Measurements from ENCODE around the gene POLN.
"Not testable (repeated sequence)": the region's sequence is repeated elsewhere in the genome, so short reads cannot be mapped to it uniquely, and the experiment has no call there.

The POLN gene

GRCh38 chr4:2212831-2213230 lies 29.1 kb downstream of the POLN start:
- DNase-seq, result no peak

DNA sequence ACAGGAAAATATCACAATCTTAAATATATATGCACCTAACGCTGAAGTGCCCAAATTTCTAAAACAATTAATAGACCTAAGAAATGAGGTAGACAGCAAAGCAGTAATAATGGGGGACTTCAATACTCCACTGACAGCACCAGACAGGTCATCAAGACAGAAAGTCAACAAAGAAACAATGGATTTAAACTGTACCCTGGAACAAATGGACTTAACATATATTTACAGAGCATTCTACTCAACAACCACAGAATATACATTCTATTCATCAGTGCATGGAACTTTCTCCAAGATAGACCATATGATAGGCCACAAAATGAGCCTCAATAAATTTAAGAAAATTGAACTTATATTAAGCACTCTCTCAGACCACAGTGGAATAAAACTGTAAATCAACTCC lies 39.1 kb downstream of the POLN start:
- DNase-seq, result not testable (repeated sequence)

GRCh38 chr4:2194496-2194895 lies 47.4 kb downstream of the POLN start:
- no peak for DNase-seq

- no peak for DNase-seq
Observed at GRCh38 chr4:2193326-2193725, 48.6 kb downstream of the POLN start.

GRCh38 chr4:2186865-2187172 lies 55.1 kb downstream of the POLN start:
- DNase-seq, result no peak

DNA sequence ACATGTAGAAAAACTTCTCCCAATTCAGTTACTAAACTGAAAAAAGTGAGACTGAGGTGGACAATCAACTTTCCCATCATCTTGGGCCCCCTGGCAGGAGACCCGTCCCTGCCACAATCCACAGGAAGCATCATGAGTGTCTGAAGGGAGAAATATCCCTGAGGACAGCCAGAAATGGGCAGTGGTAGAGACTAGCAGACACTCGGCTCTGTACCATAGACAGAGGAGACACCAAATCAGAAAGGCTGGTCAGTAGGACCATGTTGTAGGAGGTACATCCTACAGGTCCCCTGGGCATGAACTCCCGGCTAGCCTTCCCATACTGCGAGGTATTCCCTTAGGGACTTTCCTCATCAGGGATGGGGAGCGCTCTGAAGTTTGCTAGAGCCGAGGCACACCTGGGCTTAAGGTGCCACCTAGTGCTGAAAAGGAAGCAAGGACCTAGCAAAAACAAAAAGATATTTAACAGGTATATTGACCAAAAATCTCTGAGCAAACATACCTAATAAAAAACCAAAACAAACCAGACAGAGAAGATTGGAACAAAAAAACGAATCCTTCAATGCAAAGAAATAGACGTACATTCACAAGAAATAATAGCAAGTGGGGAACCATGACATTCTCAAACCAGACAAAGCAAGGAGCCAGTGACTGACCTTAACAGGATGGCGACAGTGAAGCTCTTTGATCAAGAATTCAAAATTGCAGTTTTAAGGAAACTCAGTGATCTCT lies 55.6 kb downstream of the POLN start:
- DNase-seq, result peak; percentile 62

DNA sequence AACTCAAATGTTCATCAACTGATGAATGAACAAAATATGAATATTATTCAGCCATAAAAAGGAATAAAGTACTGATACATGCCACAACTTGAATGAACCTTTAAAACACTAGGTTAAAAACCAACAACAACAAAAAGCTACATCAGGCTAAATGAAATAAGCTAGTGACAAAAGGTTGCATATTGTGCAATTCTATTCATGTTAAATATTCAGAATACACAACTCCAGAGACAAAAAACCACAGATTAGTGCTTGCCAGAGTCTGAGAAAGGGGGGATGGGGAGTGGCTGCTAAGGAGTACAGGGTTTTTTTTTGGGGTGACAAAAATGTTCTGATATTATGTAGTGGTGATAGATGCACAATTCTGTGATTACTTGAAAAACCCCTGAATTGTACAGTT lies 58.5 kb downstream of the POLN start:
- DNase-seq, result no peak

DNA sequence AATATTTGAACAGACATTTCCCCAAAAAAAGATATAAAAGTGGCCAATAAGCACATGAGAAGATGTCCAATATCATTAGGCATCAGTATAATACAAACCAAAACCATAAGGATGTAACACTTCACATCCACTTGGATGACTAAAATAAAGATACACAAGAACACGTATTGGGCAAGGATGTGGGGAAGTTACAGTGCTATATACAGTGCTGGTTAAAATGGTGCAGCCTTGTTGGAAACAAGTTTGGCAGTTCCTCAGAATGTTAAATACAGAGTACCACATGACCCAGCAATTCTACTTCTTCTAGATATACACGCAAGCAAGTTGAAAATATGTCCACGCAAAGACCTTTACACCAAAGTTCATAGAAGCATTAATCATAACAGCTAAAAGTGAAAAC lies 58.9 kb downstream of the POLN start:
- DNase-seq, result no peak

DNA sequence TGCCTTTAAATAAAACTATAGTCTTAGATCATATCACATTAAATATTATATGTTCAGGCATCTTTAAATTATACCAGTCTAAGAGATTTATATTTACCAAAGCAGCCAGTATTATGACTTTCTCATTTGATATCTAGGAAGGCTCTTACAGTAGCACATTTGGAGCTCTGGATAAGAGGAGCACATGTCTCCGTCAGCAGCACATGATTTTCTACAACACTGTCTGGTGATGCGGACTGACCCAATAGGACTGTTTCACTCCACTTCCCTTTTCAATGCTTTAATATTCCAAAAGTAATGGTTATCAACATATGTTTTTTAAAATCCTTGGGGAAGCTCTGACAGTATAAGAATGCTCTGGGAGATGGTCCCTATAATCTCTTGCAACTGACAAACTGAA lies 61.5 kb downstream of the POLN start:
- no peak for DNase-seq

DNA sequence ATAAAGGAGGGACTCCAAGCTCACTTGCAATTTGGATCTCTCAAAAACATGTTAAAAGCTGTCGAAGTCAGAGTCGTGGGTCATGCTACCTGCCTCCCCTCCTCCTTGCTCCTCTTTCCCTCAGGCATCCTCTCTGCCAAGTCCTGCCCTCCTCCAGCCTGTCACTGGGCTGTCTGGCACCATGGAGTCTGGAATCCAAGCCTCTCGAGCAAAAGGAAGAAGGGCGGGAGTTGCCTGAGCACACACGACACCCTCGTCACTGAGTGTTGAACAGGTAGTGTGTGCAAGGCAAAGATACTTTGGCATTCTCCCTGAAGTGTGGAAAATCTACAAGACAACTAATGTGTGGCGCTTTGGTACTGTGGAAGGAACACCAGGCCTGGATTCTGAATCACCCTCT lies 62.2 kb downstream of the POLN start:
- no peak for DNase-seq

DNA sequence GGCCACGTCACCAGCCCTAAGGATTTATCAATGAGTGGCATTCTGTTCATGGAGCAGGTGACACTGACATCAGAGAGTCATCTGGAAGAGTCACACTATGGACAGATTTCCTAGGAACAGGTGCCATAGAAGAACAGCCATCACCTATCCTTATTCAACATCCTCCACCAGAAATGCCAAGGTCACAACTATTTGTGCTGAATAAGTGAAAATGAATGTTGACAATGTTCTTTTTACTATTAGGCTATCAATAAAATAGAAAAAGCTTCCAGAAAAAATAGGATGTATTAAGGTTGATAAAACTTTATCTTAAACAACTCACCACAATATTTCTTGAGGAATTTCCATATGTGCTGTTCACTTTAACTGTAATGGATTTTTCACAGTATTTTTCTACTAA lies 62.9 kb downstream of the POLN start:
- DNase-seq, result no peak

GRCh38 chr4:2177443-2178093 lies 64.4 kb downstream of the POLN start:
- DNase-seq, result no peak

DNA sequence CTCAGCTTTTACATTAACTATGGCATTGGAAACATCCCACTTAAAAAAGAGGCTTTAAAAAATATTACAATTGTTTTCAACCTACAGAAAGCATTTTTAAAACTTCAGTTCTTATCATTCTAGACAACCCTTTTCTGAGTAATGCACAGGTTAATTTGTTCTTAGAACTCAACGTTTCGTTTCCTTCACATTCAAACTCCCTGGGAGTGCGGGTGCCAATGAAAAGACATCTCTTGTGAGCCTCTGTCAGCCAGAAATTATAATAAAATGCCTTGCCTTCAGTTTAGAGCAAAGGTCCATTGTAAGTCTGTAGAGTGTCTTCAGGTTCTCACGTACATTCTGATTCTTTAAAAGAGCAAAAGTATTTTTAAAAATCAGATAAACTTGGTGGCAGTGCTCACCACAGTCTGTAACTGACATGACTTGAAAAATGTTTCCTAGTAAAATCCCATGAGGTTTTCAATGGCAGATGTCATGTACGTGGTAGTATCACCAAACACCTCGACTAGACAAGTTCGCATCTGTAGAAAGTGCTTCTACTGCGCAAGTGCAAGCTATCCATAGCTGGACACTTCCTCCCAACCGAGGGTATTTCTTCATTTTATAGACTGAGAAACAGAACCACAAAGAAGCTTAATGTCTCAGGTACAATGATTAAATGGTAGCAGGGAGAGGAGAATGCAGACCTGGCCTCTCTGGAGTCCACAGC lies 65.8 kb downstream of the POLN start:
- no peak for DNase-seq

DNA sequence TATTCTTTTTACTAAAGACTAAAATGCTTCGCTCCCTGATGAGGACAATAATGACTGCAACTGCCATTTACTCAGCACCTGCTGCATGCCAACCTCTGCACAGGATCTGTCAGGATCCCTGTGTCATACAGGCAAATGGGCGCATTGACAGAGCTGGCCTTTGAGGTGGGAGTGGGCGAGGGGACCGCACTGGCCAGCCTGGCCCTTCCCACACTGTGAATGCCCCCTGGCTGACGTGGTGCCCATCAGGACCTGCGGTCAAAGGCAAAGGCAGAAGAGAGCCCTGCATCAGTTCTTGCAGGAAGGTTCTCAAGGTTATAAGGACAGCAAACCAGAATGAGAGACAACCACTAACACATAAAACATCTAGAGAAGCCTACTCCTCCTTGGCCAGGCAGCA lies 67.9 kb downstream of the POLN start:
- DNase-seq, result no peak

DNA sequence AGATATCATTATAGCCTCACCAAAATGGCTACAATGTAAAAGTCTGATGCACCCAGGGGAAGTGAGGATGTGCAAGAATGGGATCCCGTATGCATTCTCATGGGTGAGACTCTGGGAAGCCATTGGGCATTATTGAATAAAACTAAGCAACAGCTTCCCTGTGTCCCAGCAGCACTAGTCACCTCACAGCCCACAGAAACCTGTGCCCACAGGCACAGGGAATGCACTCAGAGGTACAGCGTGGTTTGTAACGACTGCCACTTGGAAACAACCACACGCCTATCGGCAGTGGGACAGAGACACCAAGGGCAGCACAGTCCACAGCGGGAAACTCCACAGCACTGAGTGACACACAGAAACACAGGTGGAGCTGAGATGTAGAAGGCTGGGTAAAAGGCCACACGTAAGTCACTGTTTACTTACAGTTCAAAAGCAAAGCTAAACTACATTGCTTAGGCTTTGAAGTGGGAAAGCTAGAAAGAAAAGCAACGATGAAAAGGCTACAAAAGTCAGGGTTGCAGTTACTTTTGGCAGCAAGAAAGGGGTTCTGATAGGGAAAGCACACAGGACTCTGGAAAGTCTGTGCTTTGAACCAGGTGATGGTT lies 69.2 kb downstream of the POLN start:
- no peak for DNase-seq

GRCh38 chr4:2172161-2172560 lies 69.8 kb downstream of the POLN start:
- no peak for DNase-seq

- DNase-seq, result no peak
Observed at GRCh38 chr4:2168469-2169319, 73.2 kb downstream of the POLN start.

DNA sequence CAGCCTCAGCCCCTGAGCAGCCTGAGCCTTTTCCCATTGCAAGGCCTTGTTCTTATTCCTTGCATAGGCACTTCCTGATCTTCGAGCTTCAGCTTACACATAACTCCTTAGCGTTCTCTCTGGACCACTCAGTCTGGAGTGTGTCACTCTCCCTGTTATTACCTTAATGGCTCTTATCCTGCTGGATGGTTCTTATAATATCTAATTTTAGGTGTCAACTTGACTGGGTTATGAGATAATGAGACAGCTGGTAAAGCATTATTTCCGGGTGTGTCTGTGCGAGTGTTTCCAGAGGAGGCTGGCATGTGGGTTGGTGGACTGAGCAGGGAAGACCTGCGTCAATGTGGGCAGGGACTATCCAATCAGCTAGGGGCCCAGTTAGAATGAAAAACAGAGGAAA lies 75.7 kb downstream of the POLN start:
- DNase-seq, result no peak

DNA sequence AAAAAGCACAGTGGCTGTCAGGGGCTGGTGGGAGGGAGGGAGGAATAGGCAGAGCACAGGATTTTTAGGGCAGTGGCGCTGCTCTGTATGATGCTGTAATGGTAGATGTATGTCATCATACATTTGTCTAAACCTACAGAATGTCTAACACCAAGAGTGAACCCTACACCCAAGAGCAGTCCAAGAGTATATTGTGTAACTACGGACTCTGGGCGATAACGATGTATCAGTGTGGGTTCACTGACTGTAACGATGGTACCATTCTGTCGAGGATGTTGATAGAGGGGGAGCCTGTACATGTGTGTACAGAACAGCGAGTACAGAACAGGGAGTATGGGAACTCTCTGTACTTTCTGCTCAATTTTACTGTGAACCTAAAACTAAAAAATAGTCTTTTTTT lies 76.5 kb downstream of the POLN start:
- DNase-seq, result no peak

DNA sequence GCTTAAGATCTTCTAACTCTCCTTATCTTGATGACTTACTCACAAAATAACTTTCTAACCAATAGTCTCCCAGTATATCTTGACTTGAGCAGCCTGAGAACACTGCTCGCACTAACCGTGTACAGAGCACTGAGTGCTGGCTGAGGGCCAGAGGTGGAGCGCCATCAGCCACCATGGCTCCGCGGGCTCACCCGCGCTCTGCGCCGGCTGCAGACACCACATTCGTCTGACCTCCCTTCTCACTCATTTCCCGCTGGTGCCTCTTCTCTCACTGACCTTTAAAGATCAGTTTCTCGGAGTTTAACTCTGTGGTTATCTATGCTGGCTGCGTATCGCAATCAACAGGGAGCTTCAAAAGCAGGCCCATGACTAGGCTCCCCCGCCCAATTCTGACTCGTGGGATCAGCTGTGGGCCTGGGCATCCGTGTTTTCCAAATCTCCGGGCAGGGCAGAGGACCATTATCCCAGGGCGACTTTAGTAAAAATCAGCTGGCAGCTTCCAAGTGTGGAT lies 78.6 kb downstream of the POLN start:
- DNase-seq, result no peak

GRCh38 chr4:2161092-2161703 lies 80.7 kb downstream of the POLN start:
- not testable (repeated sequence) for DNase-seq

DNA sequence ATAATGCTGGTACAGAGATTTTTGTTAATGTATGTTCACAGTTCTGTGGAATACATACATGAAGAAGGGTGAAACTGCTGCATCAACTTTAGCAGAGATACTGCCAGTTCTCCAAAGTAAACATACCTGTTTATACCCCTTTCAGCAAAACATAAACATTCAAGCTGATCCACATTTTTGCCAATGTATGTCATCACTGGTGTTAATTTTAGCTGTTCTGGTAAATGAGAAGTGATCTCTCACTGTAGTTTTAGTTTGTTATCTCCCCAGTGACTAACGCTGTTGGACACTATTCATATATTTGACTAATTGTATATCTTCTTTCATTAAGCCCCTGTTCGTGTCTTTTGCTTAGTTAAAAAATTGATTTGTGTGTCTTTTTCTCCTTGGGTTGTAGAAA lies 82.0 kb downstream of the POLN start:
- DNase-seq, result no peak

Data from NCI-H2171 treated with DMSO at 0.1 percent for 48 hours (cell line).